HL-60/S4 treated with phorbol 12-myristate 13-acetate at 8.2 ng/mL for 4 days and 3 days (cell line): ENCODE measurements around the gene SS18L1.

Experiments used
- in situ Hi-C: fragments of 300-500 bp; cut with MboI; formaldehyde crosslinking; loops from 2 replicates; pipeline ENCODE4 v1.15.0; 2022; ENCODE audit warnings: low sequenced_read_pairs

The SS18L1 gene

DNA sequence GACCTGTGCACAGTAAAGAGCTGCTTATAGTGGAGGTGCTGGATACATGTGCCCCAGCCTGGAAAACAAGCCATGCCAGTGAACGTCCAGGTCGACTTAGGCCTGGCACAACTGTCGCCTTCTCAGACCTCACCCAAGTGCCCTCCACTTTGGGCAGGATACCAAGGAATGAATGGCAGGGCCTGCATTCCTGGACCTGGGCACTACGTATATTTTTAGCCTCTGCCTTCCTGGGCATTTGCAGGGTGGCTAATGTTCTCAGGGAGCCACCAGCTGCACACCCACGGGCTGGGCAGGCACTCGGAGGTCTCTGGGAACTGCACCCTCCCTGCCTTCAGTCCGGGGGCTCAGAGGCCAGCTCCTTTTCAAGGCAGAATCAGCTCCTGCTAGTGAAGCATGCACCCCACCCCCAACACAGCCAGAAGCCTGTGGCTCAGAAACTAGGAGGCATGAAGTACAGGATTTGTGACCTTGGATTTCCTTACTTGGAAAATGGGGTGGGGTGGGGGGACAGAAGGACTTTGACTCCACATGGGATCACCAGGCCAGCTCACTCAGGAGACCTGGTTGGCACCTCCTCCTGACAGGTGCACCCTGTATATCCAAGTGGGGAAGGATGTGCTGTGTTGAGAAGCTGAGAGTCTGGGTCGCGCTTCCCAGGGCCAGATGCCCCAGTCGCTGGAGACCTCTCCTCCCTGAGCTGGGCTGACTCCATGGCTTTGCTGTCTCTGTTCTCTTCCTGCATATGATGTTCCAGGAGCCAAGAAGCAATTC, 23.8 kb upstream of the SS18L1 start:
- in situ Hi-C loops = no loop called here

GRCh38 chr20:62120365-62120762, 23.2 kb upstream of the SS18L1 start:
- in situ Hi-C loops = no loop called here

GRCh38 chr20:62120990-62121775, 22.4 kb upstream of the SS18L1 start:
- in situ Hi-C loops = no loop called here

DNA sequence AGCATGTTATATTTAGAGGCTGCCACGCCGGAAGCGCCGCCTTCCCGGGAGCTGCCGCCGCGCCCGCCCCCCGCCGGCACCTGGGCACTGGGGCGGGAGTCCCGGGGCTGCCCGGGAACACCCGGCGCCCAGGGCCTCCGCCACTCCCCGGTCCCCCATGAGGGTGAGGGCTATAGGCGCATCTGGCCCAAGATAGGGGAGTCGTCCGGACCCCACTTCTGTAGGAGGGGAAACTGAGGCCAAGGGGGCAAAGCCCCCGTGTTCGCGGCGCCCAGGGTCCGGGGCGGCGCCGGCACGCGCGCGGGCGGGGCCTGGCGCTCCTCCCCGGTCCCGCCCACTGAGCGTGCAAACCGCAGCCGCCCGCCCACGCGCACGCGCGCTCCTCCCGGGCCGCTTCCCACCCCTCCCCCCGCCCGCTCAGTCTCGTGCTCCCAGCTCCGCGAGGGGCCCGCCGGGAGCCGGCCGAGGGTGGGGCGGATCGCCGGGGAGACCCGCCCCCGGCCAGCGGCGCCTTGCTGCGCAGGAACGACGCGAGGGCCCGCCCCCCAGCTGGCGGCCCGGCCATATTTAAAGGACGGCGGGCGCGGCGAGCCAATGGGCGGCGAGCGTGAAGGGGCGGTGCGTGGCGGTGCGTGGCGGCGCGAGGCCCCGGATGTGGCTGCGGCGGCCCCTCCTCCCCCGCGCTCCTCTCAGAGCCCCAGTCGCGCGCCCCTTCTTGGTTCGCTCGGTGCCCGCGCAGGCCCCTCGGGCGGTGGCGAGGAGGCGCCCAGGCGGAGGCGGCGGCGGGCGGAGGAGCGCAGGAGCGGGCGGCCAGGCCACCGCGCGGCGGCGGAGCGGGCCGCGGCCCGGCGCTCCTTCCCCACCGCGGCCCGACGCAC, 21.6 kb upstream of the SS18L1 start, which contains the start of gene LSM14B:
TSS of gene LSM14B (plus strand) at position 700 of the 878 bp plus-strand sequence. CDS start 192 bp downstream, outside the sequence.
- in situ Hi-C loops = no loop called here

DNA sequence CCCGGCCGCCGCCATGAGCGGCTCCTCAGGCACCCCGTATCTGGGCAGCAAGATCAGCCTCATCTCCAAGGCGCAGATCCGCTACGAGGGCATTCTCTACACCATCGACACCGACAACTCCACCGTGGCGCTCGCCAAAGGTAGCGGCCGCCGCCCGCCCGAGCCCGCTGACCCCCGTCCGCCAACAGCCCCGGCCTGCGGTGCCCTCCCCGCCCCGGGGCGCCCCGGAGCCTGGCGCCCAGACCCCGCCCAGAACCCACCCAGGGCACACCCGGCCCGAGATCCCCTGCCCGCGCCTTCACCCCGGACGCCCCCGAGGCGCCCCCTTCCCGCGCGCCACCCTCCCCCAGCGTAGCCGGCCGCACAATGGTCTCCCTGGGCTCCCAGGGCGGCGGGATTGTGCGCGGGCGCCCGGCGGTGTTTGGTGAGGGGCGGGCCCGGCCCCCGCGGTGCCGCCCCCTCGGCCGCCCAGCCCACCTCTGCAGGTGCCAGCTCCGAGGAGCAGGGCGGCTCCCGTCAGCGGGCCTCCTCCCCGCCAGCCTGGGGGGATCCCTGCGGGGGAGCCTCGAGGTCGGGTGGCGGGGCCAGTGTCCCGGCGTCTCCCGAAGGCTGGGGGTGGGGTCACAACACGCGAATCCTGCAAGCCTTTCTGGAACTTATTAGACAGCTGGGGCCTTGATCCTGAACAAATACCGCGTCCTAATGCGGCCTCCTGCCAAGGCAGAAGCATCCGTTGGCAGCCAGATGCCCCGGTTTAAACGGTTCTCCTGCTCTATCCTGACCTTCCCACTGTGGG, 20.7 kb upstream of the SS18L1 start:
- in situ Hi-C loops = no loop called here

DNA sequence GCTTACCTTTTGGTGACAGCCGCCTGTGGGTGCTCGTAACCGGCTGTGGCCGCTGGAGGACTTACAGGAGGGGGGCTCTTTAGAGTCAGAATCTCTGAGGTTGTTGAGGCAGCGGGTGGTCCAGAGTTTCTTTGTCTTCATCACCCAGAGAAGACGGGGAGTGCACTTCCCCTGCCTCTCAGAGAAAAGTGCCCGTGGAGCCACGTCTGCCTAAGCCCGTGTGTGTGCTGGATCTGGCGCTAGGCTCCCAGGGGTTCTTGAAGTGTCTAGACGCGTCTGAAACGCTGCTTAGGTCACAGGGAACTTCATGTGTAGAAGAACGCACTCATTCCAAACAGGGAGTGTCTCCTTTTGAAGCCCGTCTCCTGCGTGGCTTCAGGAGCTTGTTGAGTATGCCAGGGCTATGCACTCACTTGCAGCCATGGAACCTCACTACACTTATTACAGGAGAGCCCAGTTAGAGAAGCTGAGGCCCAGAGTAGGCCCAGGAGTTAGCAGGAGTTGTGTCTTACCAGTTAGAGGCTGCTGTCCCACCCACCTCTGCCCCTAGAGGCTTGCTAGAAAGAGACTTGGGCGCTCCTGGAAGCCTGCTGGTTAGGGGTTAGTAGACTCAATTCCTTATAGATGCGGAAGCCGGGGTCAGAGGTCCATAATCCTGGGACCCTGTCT, 20.0 kb upstream of the SS18L1 start:
- in situ Hi-C loops = no loop called here

GRCh38 chr20:62126141-62126540, 17.4 kb upstream of the SS18L1 start:
- in situ Hi-C loops = loop anchor here (25.0 kb wide), 1 partner anchor 114 kb away; no protein-coding TSS in a partner anchor

GRCh38 chr20:62127799-62128198, 15.8 kb upstream of the SS18L1 start:
- in situ Hi-C loops = loop anchor here (25.0 kb wide), 1 partner anchor 115 kb away; no protein-coding TSS in a partner anchor

- in situ Hi-C loops = loop anchor here (25.0 kb wide), 1 partner anchor 116 kb away; no protein-coding TSS in a partner anchor
Measured at GRCh38 chr20:62128502-62128901, 15.1 kb upstream of the SS18L1 start.

DNA sequence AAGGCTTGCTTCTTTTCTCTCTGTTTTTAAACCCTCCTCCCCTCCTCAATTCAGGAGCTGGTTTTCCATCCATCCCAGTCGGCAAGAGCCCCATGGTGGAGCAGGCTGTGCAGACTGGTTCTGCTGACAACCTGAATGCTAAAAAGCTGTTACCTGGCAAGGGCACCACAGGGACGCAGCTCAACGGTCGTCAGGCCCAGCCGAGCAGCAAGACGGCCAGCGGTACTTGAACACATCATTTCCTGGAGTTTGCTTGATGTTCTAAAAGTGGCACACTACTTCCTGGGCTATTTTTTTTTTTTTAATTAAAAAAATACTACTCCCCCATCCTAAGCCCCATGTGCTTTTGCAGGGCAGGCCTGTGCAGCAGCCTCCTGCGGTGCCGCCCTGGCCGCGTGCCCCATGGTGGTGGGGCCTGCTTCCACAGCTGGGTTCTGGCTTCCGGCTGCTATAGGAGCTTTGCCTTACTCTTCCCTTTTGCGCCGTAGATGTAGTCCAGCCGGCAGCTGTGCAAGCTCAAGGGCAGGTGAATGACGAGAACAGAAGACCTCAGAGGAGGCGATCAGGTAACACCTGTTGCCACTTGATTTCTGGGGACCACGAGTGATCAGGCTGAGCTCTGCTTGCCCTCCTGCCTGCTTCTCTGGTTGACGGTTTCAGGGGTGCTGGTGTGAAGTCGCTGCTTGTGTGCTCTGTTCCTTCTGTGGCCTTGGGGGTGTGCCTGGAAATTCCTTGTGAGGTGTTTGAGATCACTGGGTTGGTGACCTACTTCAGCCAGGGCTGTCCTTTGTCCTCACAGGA, 13.6 kb upstream of the SS18L1 start:
- in situ Hi-C loops = loop anchor here (25.0 kb wide), 1 partner anchor 118 kb away; no protein-coding TSS in a partner anchor

GRCh38 chr20:62131560-62132320, 11.8 kb upstream of the SS18L1 start:
- in situ Hi-C loops = loop anchor here (25.0 kb wide), 1 partner anchor 119 kb away; no protein-coding TSS in a partner anchor

DNA sequence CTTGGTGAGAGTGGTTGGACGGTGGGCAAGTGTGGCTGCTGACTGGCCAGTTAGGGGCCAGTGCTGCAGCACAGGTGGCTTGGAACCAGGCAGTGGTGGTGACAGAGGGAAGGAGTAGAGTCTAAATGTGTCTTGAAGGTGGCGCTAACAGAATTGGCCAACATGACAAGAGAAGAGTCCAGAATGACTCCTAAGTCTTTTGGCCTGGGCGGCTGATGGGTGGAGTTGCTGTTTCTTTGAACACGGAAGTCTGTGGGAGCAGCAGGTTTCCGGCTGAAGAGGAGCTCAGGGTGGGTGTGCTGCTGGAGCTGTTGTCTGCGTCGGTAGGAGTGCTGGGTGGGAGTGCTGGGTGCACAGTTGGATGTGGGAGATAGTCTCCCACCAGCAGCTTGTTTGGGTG, 11.1 kb upstream of the SS18L1 start:
- in situ Hi-C loops = loop anchor here (25.0 kb wide), 1 partner anchor 120 kb away; no protein-coding TSS in a partner anchor

DNA sequence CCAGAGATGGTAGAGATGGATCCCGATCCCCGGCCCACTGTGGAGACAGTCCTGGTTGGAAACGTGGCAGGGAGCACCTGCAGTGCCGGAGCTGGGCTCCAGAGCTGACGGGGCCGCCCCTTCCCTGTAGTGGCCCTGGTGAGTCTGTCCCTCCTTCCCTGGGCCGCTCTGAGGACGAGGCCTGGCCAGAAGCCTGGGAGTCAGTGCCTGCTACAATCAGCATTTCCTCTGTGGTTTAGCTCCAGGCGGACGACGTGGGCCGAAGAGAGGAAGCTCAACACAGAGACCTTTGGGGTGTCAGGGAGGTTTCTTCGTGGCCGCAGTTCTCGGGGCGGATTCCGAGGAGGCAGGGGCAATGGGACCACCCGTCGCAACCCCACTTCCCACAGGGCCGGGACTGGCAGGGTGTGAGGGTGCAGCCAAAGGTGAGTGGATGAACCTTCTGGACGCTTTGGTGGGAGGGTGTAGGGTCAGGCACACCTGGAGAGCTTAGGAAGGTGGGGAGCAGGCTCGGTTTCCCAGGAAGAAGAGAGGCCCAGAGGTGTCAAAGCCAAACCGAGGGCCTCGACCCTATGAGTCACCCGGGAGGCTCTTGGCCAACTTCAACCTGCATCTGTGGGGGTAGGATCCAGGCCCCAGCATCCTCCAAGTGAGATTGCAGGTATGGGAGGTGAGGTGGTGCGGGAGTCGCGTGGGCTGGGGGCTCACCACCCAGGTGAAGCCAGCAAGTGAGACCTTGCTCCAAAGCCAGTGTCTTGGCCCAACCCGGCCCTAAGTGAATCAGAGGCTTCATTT, 10.3 kb upstream of the SS18L1 start:
- in situ Hi-C loops = loop anchor here (25.0 kb wide), 1 partner anchor 121 kb away; no protein-coding TSS in a partner anchor

- in situ Hi-C loops = loop anchor here (25.0 kb wide), 1 partner anchor 122 kb away; no protein-coding TSS in a partner anchor
Measured at GRCh38 chr20:62133864-62134263, 9.7 kb upstream of the SS18L1 start.

- in situ Hi-C loops = loop anchor here (25.0 kb wide), 1 partner anchor 122 kb away; no protein-coding TSS in a partner anchor
Measured at GRCh38 chr20:62134735-62135231, 8.8 kb upstream of the SS18L1 start.

DNA sequence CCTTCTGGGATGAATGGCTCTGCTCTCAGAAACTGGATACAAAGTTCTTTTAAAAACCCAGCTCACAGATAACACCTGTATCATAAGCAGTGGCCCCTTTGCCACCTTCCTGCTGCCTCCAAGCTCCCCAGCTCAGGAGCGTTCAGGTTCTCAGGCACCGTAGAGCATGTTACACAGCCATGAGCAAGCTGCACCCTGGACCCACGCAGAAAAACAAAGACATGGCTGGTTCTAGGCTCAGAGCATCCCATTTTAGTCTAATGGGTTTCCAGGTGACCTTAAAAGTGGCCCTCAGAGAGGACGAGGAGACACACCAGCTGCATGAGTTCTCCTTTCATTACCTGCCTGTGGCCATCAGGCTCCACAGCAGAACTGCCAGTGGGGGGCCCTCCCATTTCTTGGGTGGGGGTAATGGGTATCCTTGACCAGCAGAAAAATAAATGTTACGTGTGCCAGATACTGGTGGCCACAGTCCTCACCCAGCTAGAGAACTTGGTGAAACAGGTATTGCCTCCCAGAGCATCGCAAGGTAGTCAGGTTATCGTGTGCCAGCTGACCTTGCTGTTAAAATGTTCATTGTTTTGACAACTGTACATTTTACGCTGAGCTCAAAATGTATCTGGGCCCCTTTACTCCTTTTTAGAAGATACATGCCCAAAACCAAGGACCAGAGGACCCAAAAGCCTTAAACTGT, 7.8 kb upstream of the SS18L1 start:
- in situ Hi-C loops = loop anchor here (25.0 kb wide), 1 partner anchor 123 kb away; no protein-coding TSS in a partner anchor
